GDM1 (cell line): ENCODE results near the gene IFRD2.

Experiments used
- DNase-seq: peaks from one replicate; lab custom pipeline; 2025; lab: John Stamatoyannopoulos, UW

Gene IFRD2

GRCh38 chr3:50292159-50293078 is at the start of gene IFRD2:
IFRD2 (minus strand) TSS chr3:50292429; CDS start chr3:50292274, 155 bp downstream.
- DNase-seq: peak; percentile 96

GRCh38 chr3:50341537-50341936 is 49.3 kb upstream of the IFRD2 start:
- DNase-seq: no peak

- DNase-seq: peak; percentile 50
Measured at GRCh38 chr3:50340448-50341329, 48.5 kb upstream of the IFRD2 start, which contains the start of gene RASSF1. RASSF1 (minus strand) TSS chr3:50340836; CDS start chr3:50340805, 31 bp downstream.

GRCh38 chr3:50340147-50340447 is 47.9 kb upstream of the IFRD2 start:
- no peak for DNase-seq

- DNase-seq: no peak
Measured at GRCh38 chr3:50339485-50340146, 47.4 kb upstream of the IFRD2 start.

GRCh38 chr3:50338965-50339364 is 46.7 kb upstream of the IFRD2 start:
- DNase-seq: peak; percentile 13

- peak; percentile 99 for DNase-seq
Measured at GRCh38 chr3:50337175-50337861, 45.1 kb upstream of the IFRD2 start.

- no peak for DNase-seq
Measured at GRCh38 chr3:50336452-50337174, 44.4 kb upstream of the IFRD2 start.

GRCh38 chr3:50334339-50335075 is 42.3 kb upstream of the IFRD2 start:
- no peak for DNase-seq

- no peak for DNase-seq
Measured at GRCh38 chr3:50333744-50334328, 41.6 kb upstream of the IFRD2 start.

GRCh38 chr3:50331364-50331907 is 39.2 kb upstream of the IFRD2 start:
- DNase-seq: no peak

GRCh38 chr3:50330330-50330729 is 38.1 kb upstream of the IFRD2 start:
- no peak for DNase-seq

GRCh38 chr3:50327943-50328691 is 35.9 kb upstream of the IFRD2 start, which contains the start of gene TUSC2:
TUSC2 (minus strand) TSS chr3:50328223; CDS start chr3:50328099, 124 bp downstream.
- DNase-seq: peak; percentile 91

GRCh38 chr3:50327129-50327528 is 34.9 kb upstream of the IFRD2 start:
- no peak for DNase-seq

GRCh38 chr3:50326182-50326541 is 33.9 kb upstream of the IFRD2 start:
- no peak for DNase-seq

GRCh38 chr3:50325497-50326181 is 33.4 kb upstream of the IFRD2 start:
- DNase-seq: no peak

GRCh38 chr3:50325113-50325480 is 32.9 kb upstream of the IFRD2 start:
- no peak for DNase-seq
